Ovary (tissue), 3 donors: Measurements from ENCODE around the gene SCIN.

Experiments
- CTCF ChIP-seq, 3 donors: fragments of 450-650 bp in 2 of 3; fragments of 200-600 bp in 1 of 3; IDR thresholded peaks; one replicate each; pipeline versions ENCODE4 v1.5.1 to v1.8.0; 2016 to 2022; ENCODE audit warnings: antibody characterized with exemption in 3 of 3, mild to moderate bottlenecking in 1 of 3
- POLR2A ChIP-seq: fragments of 450-650 bp; IDR thresholded peaks from one replicate; pipeline ENCODE4 v1.6.1; 2017; ENCODE audit warnings: antibody characterized with exemption, mild to moderate bottlenecking, moderate library complexity
- donor health status: DM: no; HTN: no; CAD: no.

- TF ChIP-seq CTCF (IDR thresholded peaks at IDR 0.05) = no peak
- TF ChIP-seq POLR2A = no peak
Measured at GRCh38 chr7:12554872-12555271, 15.6 kb upstream of the SCIN start.
